ENCODE measurements around the gene CBFA2T3.

DNA sequence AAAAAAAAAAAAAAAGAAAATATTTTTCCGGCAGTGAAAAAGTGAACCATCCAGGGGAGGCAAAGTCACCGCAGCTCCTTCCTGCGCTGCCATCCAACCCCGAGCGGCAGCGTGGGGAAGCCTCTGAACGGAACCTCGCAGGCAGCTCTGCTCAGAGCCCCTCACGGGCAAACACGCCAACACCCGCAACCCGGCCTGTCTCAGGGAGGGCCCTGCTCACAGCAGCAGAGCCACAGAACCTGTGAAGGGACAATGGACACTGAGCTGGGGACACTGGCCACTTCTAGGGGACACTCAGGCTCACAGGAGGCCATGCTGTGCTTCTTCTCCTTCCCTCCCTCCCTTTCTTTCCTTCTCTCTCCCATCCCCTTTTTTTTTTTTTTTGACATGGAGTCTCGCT is 143.9 kb downstream of the CBFA2T3 start:
- TF ChIP-seq CEBPB (IDR thresholded peaks at IDR 0.05) (no peak), RAD21 (IDR thresholded peaks at IDR 0.05; ENCODE audit: low read depth) (no peak), FOXM1 (IDR thresholded peaks at IDR 0.05; ENCODE audit: borderline replicate concordance, low read depth) (no peak), EP300 (IDR thresholded peaks at IDR 0.05; ENCODE audit: borderline replicate concordance) (no peak), MAX (IDR thresholded peaks at IDR 0.05) (no peak), TCF12 (IDR thresholded peaks at IDR 0.05; ENCODE audit: low read depth) (no peak), CREB1 (IDR thresholded peaks at IDR 0.05; ENCODE audit: low read depth) (no peak)
